A549 (cell line): ENCODE results near the gene PBX3. TPM values are rescaled to one million over a fixed set of nuclear protein-coding genes. Genes with fewer than 3 reads are reported as not detected.

Experiments
- ATAC-seq, 2 experiments: fragments of 200-7000 bp in 1 of 2; fragments of >200 bp in 1 of 2; cut with Nextera tagmentation in 1 of 2; cut with Tn5 transposase in 1 of 2; 3 replicates each; pipeline versions ENCODE4 v1.8.0 to v1.9.1; 2018 to 2020; ENCODE audit warnings: mild to moderate bottlenecking in 1 of 2, moderate library complexity in 1 of 2
- CTCF ChIA-PET: fragments of 300-600 bp; sonication (Branson Sonifier 250); formaldehyde crosslinking; extraction: SDS; loops from one replicate; lab custom pipeline; 2021; ENCODE audit warnings: antibody characterized with exemption, inconsistent platforms; lab: Yijun Ruan, JAX
- POLR2A ChIA-PET: fragments of 350-600 bp; formaldehyde crosslinking; extraction: SDS; loops from one replicate; lab custom pipeline; 2021; ENCODE audit warnings: antibody characterized with exemption, inconsistent platforms; lab: Yijun Ruan, JAX
- DNase-seq, 2 experiments: peaks; one replicate each; pipeline versions ENCODE4 v3.0.0 to v3.0.0-alpha.2; 2011 to 2016; ENCODE audit warnings: low read depth in 1 of 2, low spot score in 1 of 2
- FAIRE-seq: peaks from 2 replicates; lab custom pipeline; 2011; peaks lifted over from hg19 to GRCh38; lab: Jason Lieb, UNC
- H3K27ac ChIP-seq, 2 experiments: fragments of >200 bp; sonication (Bioruptor Twin); formaldehyde crosslinking; 3 replicates each; pipeline ENCODE4 v1.5.1; 2016 to 2017
- H3K4me1 ChIP-seq: fragments of >200 bp; sonication (Bioruptor Twin); formaldehyde crosslinking; 3 replicates; pipeline ENCODE4 v1.6.1; 2016
- H3K4me2 ChIP-seq: fragments of >200 bp; sonication (Bioruptor Twin); formaldehyde crosslinking; 3 replicates; pipeline ENCODE4 v1.6.1; 2016
- H3K4me3 ChIP-seq: fragments of >200 bp; sonication (Bioruptor Twin); formaldehyde crosslinking; 3 replicates; pipeline ENCODE4 v1.5.1; 2016
- H3K9me3 ChIP-seq: fragments of >200 bp; sonication (Bioruptor Twin); formaldehyde crosslinking; 3 replicates; pipeline ENCODE4 v1.6.1; 2016
- ATOH8 ChIP-seq: fragments of 250-450 bp; sonication (Bioruptor Pico); IDR thresholded peaks from 2 replicates; pipeline ENCODE4 v1.5.0; 2020; ENCODE audit warnings: low read depth, mild to moderate bottlenecking, moderate library complexity
- BCL3 ChIP-seq: fragments of >200 bp; sonication (Bioruptor Twin); formaldehyde crosslinking; IDR thresholded peaks from 3 replicates; pipeline ENCODE4 v1.6.1; 2016
- BHLHE40 ChIP-seq: IDR thresholded peaks from 2 replicates; pipeline ENCODE4 v1.6.1; 2012; ENCODE audit warnings: low read depth, low read length, inconsistent platforms
- EHMT2 ChIP-seq: fragments of 200-600 bp; sonication (generic); IDR thresholded peaks from 2 replicates; pipeline ENCODE4 v1.6.1; 2016; ENCODE audit warnings: antibody characterized with exemption, low read depth, mild to moderate bottlenecking, moderate library complexity
- EP300 ChIP-seq, 2 experiments: fragments of >200 bp; sonication (Bioruptor Twin); formaldehyde crosslinking; IDR thresholded peaks; 2 replicates in 1 of 2; 3 replicates in 1 of 2; pipeline ENCODE4 v1.6.1; 2016 to 2017
- FOSB ChIP-seq: fragments of 250-450 bp; sonication (Bioruptor Pico); IDR thresholded peaks from 2 replicates; pipeline ENCODE4 v1.5.0; 2020; ENCODE audit warnings: mild to moderate bottlenecking, moderate library complexity
- FOSL2 ChIP-seq, 2 experiments: fragments of 450-650 bp in 1 of 2; fragments of >200 bp in 1 of 2; sonication (Bioruptor Twin) in 1 of 2; formaldehyde crosslinking; IDR thresholded peaks; 2 replicates each; pipeline versions ENCODE4 v1.5.0 to v1.6.1; 2016 to 2020; ENCODE audit warnings: mild to moderate bottlenecking in 1 of 2, moderate library complexity in 1 of 2
- FOXS1 ChIP-seq: fragments of 250-450 bp; sonication (Bioruptor Pico); IDR thresholded peaks from 2 replicates; pipeline ENCODE4 v1.5.0; 2020; ENCODE audit warnings: mild to moderate bottlenecking, moderate library complexity
- HDAC2 ChIP-seq: fragments of 200-600 bp; sonication (generic); IDR thresholded peaks from 2 replicates; pipeline ENCODE4 v1.6.1; 2016
- HMGXB4 ChIP-seq: fragments of 250-450 bp; sonication (Bioruptor Pico); IDR thresholded peaks from 2 replicates; pipeline ENCODE4 v1.5.0; 2021; ENCODE audit warnings: mild to moderate bottlenecking, moderate library complexity, borderline replicate concordance
- HOXB13 ChIP-seq: fragments of 250-450 bp; sonication (Bioruptor Pico); IDR thresholded peaks from 2 replicates; pipeline ENCODE4 v1.5.0; 2020; ENCODE audit warnings: low read depth, mild to moderate bottlenecking, moderate library complexity
- KDM5A ChIP-seq: fragments of 200-600 bp; sonication (generic); IDR thresholded peaks from 2 replicates; pipeline ENCODE4 v1.6.1; 2016; ENCODE audit warnings: antibody characterized with exemption, mild to moderate bottlenecking
- MAX ChIP-seq: IDR thresholded peaks from 2 replicates; pipeline ENCODE4 v1.6.1; 2012
- MAZ ChIP-seq: fragments of 150-350 bp; IDR thresholded peaks from 2 replicates; pipeline ENCODE4 v1.6.1; 2014; ENCODE audit warnings: antibody characterized with exemption, low read depth, low read length, borderline replicate concordance
- NFE2L2 ChIP-seq: fragments of 150-350 bp; conservative IDR thresholded peaks from 2 replicates; pipeline ENCODE4 v1.6.1; 2014; ENCODE audit warnings: low read length
- PHF8 ChIP-seq: fragments of 200-600 bp; sonication (generic); IDR thresholded peaks from 2 replicates; pipeline ENCODE4 v1.6.1; 2016; ENCODE audit warnings: low read depth, mild to moderate bottlenecking, antibody characterized with exemption, moderate library complexity, borderline replicate concordance
- POLR2A ChIP-seq: IDR thresholded peaks from 2 replicates; pipeline ENCODE4 v1.6.1; 2012; ENCODE audit warnings: mild to moderate bottlenecking, low read length
- RAD21 ChIP-seq, 2 experiments: fragments of >200 bp in 1 of 2; sonication (Bioruptor Twin) in 1 of 2; formaldehyde crosslinking in 1 of 2; IDR thresholded peaks in 1 of 2; conservative IDR thresholded peaks in 1 of 2; 2 replicates in 1 of 2; 3 replicates in 1 of 2; pipeline ENCODE4 v1.6.1; 2012 to 2018; ENCODE audit warnings: inconsistent platforms in 1 of 2
- SREBF2 ChIP-seq: fragments of 450-650 bp; IDR thresholded peaks from 2 replicates; pipeline ENCODE4 v1.6.1; 2014; ENCODE audit warnings: mild to moderate bottlenecking, moderate library complexity
- USF2 ChIP-seq: fragments of 450-650 bp; IDR thresholded peaks from 2 replicates; pipeline ENCODE4 v1.6.1; 2014; ENCODE audit warnings: antibody characterized with exemption
- ZFP36 ChIP-seq: fragments of 450-650 bp; IDR thresholded peaks from 2 replicates; pipeline ENCODE4 v1.6.1; 2014; ENCODE audit warnings: borderline replicate concordance; ENCODE audit not compliant: partially characterized antibody
- WGBS: methylation state at CpG from one replicate; pipeline ENCODE4 v1.1.6; 2017; ENCODE audit errors: missing lambda C conversion rate; 5-methylcytosine and 5-hydroxymethylcytosine counted together
- polyA plus RNA-seq, 4 experiments: library from polyadenylated mRNA; depleted of rRNA in 3 of 4; stranded (reverse); fragments of >200 nt; fragmentation: RNase III in 1 of 4; extraction: RNeasy Plus Mini Kit Qiagen cat#74134 plus additional on column Dnase treatment in 1 of 4; gene quantifications; 2 replicates in 3 of 4; 3 replicates in 1 of 4; pipeline ENCODE4 v1.2.3, GENCODE V29; 2011 to 2017
- TF ChIP-seq, protein P1 (sequence below): IDR thresholded peaks from 2 replicates; pipeline ENCODE4 v1.6.1; 2012

Gene PBX3
- polyA plus RNA-seq, 2 of the 4 experiments (the other 2 are of a cell fraction), result 10.7 to 23.5 TPM

GRCh38 chr9:125754096-125754495 is 6.9 kb downstream of the PBX3 start:
- no peak for ATAC-seq
- no peak for FAIRE-seq
- ChIA-PET POLR2A (no interaction called here), CTCF (interaction anchor here (0.7 kb wide), 1 partner anchor 476 kb away, joined by 3 read pairs; no protein-coding TSS in a partner anchor)
- H3K4me2 ChIP-seq, result no peak overlapping the region
- no peaks in the 10 kb centered on the region for H3K9me3 ChIP-seq
- no peak overlapping the region for H3K27ac ChIP-seq
- no peak overlapping the region for H3K4me3 ChIP-seq
- H3K4me1 ChIP-seq, result peaks cover 12% of the 10 kb centered on the region; the same call in 1 of the 3 replicates
- 40% methylated on average over 2 of the region's 2 CpGs for WGBS
- no peak for DNase-seq
- TF ChIP-seq PHF8 (no peak), BCL3 (no peak), FOSB (CRISPR knock-in tag) (no peak)

DNA sequence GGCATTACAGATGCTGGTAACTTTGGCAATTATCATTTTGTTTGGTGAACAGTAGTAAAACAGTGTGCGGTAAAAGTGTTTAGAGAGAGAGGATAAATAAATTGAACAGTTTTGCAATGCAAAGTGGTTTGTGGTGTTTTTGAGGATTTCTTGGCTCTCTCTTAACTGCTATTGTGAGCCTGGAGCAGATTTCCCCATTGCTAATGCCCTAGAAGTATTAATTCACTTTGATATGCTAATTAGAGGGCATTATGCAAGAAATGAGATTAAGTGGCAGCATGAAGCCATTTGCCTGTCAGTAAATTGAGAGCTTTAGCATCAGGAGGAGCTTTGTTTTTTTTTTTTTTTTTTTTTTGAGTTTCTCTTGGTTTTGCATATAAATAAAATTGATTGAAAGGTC is 8.2 kb downstream of the PBX3 start:
- Histone ChIP-seq H3K4me3 (no peak overlapping the region), H3K4me1 (peaks cover 9% of the 10 kb centered on the region; the same call in 1 of the 3 replicates), H3K9me3 (no peaks in the 10 kb centered on the region), H3K27ac (no peak overlapping the region), H3K4me2 (no peak overlapping the region)
- 94% methylated on average over 1 of the region's 1 CpG for WGBS
- ChIA-PET POLR2A (no interaction called here), CTCF (no interaction called here)
- TF ChIP-seq SREBF2 (no peak), ATOH8 (CRISPR knock-in tag) (no peak), MAX (no peak), USF2 (no peak)
- ATAC-seq (no peak), DNase-seq (no peak), FAIRE-seq (no peak)

GRCh38 chr9:125756518-125756917 is 9.3 kb downstream of the PBX3 start:
- H3K9me3 ChIP-seq, result no peaks in the 10 kb centered on the region
- H3K4me3 ChIP-seq, result no peak overlapping the region
- no peak overlapping the region for H3K27ac ChIP-seq
- CTCF ChIA-PET, result no interaction called here
- DNase-seq (no peak), FAIRE-seq (no peak), ATAC-seq (no peak)
- no peak overlapping the region for H3K4me2 ChIP-seq
- peaks cover 9% of the 10 kb centered on the region; the same call in 1 of the 3 replicates for H3K4me1 ChIP-seq
- WGBS, result 95% methylated on average over 4 of the region's 4 CpGs
- POLR2A ChIA-PET, result no interaction called here
- TF ChIP-seq EHMT2, result no peak
- no peak for TF ChIP-seq ZFP36
- no peak for TF ChIP-seq POLR2A
- no peak for TF ChIP-seq EP300 (IDR thresholded peaks at IDR 0.05)
- TF ChIP-seq, protein P1, sequence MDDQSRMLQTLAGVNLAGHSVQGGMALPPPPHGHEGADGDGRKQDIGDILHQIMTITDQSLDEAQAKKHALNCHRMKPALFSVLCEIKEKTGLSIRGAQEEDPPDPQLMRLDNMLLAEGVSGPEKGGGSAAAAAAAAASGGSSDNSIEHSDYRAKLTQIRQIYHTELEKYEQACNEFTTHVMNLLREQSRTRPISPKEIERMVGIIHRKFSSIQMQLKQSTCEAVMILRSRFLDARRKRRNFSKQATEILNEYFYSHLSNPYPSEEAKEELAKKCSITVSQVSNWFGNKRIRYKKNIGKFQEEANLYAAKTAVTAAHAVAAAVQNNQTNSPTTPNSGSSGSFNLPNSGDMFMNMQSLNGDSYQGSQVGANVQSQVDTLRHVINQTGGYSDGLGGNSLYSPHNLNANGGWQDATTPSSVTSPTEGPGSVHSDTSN, result no peak
- TF ChIP-seq HMGXB4 (CRISPR knock-in tag), result no peak
- TF ChIP-seq BCL3, result no peak
- no peak for TF ChIP-seq FOSL2 (IDR thresholded peaks at IDR 0.05)
- TF ChIP-seq FOSL2 (CRISPR knock-in tag; IDR thresholded peaks at IDR 0.05), result no peak
- TF ChIP-seq KDM5A, result no peak
- TF ChIP-seq HDAC2, result no peak
- TF ChIP-seq HOXB13 (CRISPR knock-in tag), result no peak
- TF ChIP-seq FOXS1, result no peak
- TF ChIP-seq USF2, result no peak
- TF ChIP-seq NFE2L2, result no peak
- TF ChIP-seq MAX, result no peak
- TF ChIP-seq MAZ, result no peak
- no peak for TF ChIP-seq BHLHE40
- no peak for TF ChIP-seq RAD21 (conservative IDR thresholded peaks at IDR 0.05 in 1 of 2, IDR thresholded peaks at IDR 0.05 in 1 of 2)
